Testis (tissue), 3 donors: ENCODE measurements around the gene CACNG6. TPM values are rescaled to one million over a fixed set of nuclear protein-coding genes. Genes with fewer than 3 reads are reported as not detected.

ENCODE experiments used
- microRNA counts, 2 donors: library from miRNA; unstranded; fragments of <30 nt; microRNA quantifications; one replicate each; lab custom pipeline; 2016
- polyA plus RNA-seq: library from polyadenylated mRNA; stranded (reverse); fragments of 350-450 nt; fragmentation: Illumina TruSeq; extraction: RNeasy Lipid Tissue Mini Kit (QIAGEN cat#74804); gene quantifications from one replicate; pipeline ENCODE4 v1.2.3, GENCODE V29; 2014; ENCODE audit warnings: low read depth, low replicate concordance; ENCODE audit not compliant: insufficient read depth
- small RNA-seq, 2 donors: library from RNA; depleted of rRNA; stranded (forward); fragments of <200 nt; gene quantifications; one replicate each; pipeline ENCODE3, GENCODE V24; 2016
- total RNA-seq, 2 donors: library from RNA; depleted of rRNA; stranded (reverse); fragments of >200 nt; gene quantifications; one replicate each; pipeline ENCODE4 v1.2.3, GENCODE V29; 2016

CACNG6 gene
- total and polyA plus RNA-seq, 3 donors from 2014 or later = 2.1 to 5.5 (median 5.3) TPM

MicroRNAs encoded within 50 kb of the gene (microRNA counts, 767-probe panel; counts per million panel counts)
- 0 to 152 counts per million in 2 donors for microRNA hsa-miR-935 (lab: Ali Mortazavi, UCI)

Small RNAs within 50 kb of the gene (small RNA-seq; reads per million reads assigned to genes)
- 0 reads per million in 2 donors for gene AC012314.20

Other genes starting within 250 kb of the CACNG6 start
- gene NLRP12, start 167.3 kb upstream of the CACNG6 start, total RNA-seq = 1 to 10 TPM in 1 of 2 donors, under 1 TPM in 1; 0.16 to 1.5 TPM
- not detected for gene NLRP12, start 167.3 kb upstream of the CACNG6 start, polyA plus RNA-seq
- 10 to 100 TPM; 48.7 to 57.8 TPM for gene MYADM, start 123.8 kb upstream of the CACNG6 start, total RNA-seq
- 128 TPM for gene MYADM, start 123.8 kb upstream of the CACNG6 start, polyA plus RNA-seq
- gene PRKCG, start 109.4 kb upstream of the CACNG6 start, total RNA-seq = 10 to 100 TPM in 1 of 2 donors, 1 to 10 TPM in 1; 3.7 to 10.6 TPM
- 4.3 TPM for gene PRKCG, start 109.4 kb upstream of the CACNG6 start, polyA plus RNA-seq
- under 1 TPM; 0.39 to 0.81 TPM for gene CACNG7, start 82.4 kb upstream of the CACNG6 start, total RNA-seq
- gene CACNG7, start 82.4 kb upstream of the CACNG6 start, polyA plus RNA-seq = 0.53 TPM
- under 1 TPM; 0.62 to 0.94 TPM for gene CACNG8, start 28.7 kb upstream of the CACNG6 start, total RNA-seq
- 0.36 TPM for gene CACNG8, start 28.7 kb upstream of the CACNG6 start, polyA plus RNA-seq
- gene VSTM1, start 72.3 kb downstream of the CACNG6 start, total RNA-seq = not detected
- gene VSTM1, start 72.3 kb downstream of the CACNG6 start, polyA plus RNA-seq = 1.4 TPM
- under 1 TPM in 1 of 2 donors, not detected in 1; 0.37 TPM for gene TARM1, start 89.7 kb downstream of the CACNG6 start, total RNA-seq
- not detected for gene TARM1, start 89.7 kb downstream of the CACNG6 start, polyA plus RNA-seq
- gene OSCAR, start 109.2 kb downstream of the CACNG6 start, total RNA-seq = 1 to 10 TPM; 1.2 to 1.7 TPM
- gene OSCAR, start 109.2 kb downstream of the CACNG6 start, polyA plus RNA-seq = 1.7 TPM
- 10 to 100 TPM; 40.0 to 55.6 TPM for gene NDUFA3, start 111.2 kb downstream of the CACNG6 start, total RNA-seq
- 251 TPM for gene NDUFA3, start 111.2 kb downstream of the CACNG6 start, polyA plus RNA-seq
- gene TFPT, start 124.0 kb downstream of the CACNG6 start, total RNA-seq = 10 to 100 TPM; 11.2 to 12.9 TPM
- gene TFPT, start 124.0 kb downstream of the CACNG6 start, polyA plus RNA-seq = 16.0 TPM
- 10 to 100 TPM; 60.1 to 66.6 TPM for gene PRPF31, start 124.1 kb downstream of the CACNG6 start, total RNA-seq
- 56.4 TPM for gene PRPF31, start 124.1 kb downstream of the CACNG6 start, polyA plus RNA-seq
- gene CNOT3, start 146.1 kb downstream of the CACNG6 start, total RNA-seq = 10 to 100 TPM; 79.3 to 79.9 TPM
- 94.3 TPM for gene CNOT3, start 146.1 kb downstream of the CACNG6 start, polyA plus RNA-seq
- 10 to 100 TPM; 10.2 to 12.8 TPM for gene LENG1, start 168.1 kb downstream of the CACNG6 start, total RNA-seq
- 20.6 TPM for gene LENG1, start 168.1 kb downstream of the CACNG6 start, polyA plus RNA-seq
- under 1 TPM; 0.31 to 0.43 TPM for gene TMC4, start 181.5 kb downstream of the CACNG6 start, total RNA-seq
- 4.1 TPM for gene TMC4, start 181.5 kb downstream of the CACNG6 start, polyA plus RNA-seq
- 100 to 1,000 TPM; 479 to 482 TPM for gene MBOAT7, start 197.9 kb downstream of the CACNG6 start, total RNA-seq
- gene MBOAT7, start 197.9 kb downstream of the CACNG6 start, polyA plus RNA-seq = 218 TPM
- 100 to 1,000 TPM; 162 to 177 TPM for gene TSEN34, start 199.7 kb downstream of the CACNG6 start, total RNA-seq
- gene TSEN34, start 199.7 kb downstream of the CACNG6 start, polyA plus RNA-seq = 73.1 TPM
- 1,000 to 10,000 TPM in 1 of 2 donors, 100 to 1,000 TPM in 1; 648 to 1,251 TPM for gene RPS9, start 209.2 kb downstream of the CACNG6 start, total RNA-seq
- gene RPS9, start 209.2 kb downstream of the CACNG6 start, polyA plus RNA-seq = 969 TPM
- 10 to 100 TPM in 1 of 2 donors, 1 to 10 TPM in 1; 3.6 to 11.0 TPM for gene LILRB3, start 231.4 kb downstream of the CACNG6 start, total RNA-seq
- 4.9 TPM for gene LILRB3, start 231.4 kb downstream of the CACNG6 start, polyA plus RNA-seq